ENCODE data around the gene AGTPBP1. TPM values are rescaled to one million over a fixed set of nuclear protein-coding genes. Genes with fewer than 3 reads are reported as not detected.
"Not testable (repeated sequence)": the region's sequence is repeated elsewhere in the genome, so short reads cannot be mapped to it uniquely, and the experiment has no call there.

The AGTPBP1 gene, protein sequence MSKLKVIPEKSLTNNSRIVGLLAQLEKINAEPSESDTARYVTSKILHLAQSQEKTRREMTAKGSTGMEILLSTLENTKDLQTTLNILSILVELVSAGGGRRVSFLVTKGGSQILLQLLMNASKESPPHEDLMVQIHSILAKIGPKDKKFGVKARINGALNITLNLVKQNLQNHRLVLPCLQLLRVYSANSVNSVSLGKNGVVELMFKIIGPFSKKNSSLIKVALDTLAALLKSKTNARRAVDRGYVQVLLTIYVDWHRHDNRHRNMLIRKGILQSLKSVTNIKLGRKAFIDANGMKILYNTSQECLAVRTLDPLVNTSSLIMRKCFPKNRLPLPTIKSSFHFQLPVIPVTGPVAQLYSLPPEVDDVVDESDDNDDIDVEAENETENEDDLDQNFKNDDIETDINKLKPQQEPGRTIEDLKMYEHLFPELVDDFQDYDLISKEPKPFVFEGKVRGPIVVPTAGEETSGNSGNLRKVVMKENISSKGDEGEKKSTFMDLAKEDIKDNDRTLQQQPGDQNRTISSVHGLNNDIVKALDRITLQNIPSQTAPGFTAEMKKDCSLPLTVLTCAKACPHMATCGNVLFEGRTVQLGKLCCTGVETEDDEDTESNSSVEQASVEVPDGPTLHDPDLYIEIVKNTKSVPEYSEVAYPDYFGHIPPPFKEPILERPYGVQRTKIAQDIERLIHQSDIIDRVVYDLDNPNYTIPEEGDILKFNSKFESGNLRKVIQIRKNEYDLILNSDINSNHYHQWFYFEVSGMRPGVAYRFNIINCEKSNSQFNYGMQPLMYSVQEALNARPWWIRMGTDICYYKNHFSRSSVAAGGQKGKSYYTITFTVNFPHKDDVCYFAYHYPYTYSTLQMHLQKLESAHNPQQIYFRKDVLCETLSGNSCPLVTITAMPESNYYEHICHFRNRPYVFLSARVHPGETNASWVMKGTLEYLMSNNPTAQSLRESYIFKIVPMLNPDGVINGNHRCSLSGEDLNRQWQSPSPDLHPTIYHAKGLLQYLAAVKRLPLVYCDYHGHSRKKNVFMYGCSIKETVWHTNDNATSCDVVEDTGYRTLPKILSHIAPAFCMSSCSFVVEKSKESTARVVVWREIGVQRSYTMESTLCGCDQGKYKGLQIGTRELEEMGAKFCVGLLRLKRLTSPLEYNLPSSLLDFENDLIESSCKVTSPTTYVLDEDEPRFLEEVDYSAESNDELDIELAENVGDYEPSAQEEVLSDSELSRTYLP
- total RNA-seq (10 to 100 TPM; 25.6 to 32.7 TPM), polyA plus RNA-seq (10 to 100 TPM in 1 of 2 donors, 1 to 10 TPM in 1; 8.6 to 11.0 TPM)
- long read RNA-seq, donor 1, partial matches to known transcripts, result 8 of 18 reads
- long read RNA-seq, donor 1, other reads (novel, unspliced or antisense), result 10 of 18 reads
- long read RNA-seq, donor 2, partial matches to known transcripts, result 4 of 5 reads
- long read RNA-seq, donor 2, other reads (novel, unspliced or antisense), result 1 of 5 reads

GRCh38 chr9:85741875-85742596 lies at the start of gene AGTPBP1:
AGTPBP1 (minus strand) TSS chr9:85741954; CDS start chr9:85712533, 29,421 bp downstream.
- DNase-seq (peak; percentile 97 to 99), ATAC-seq (ENCODE audit: low FRiP score) (peak; percentile 98)
- Histone ChIP-seq H3K4me1 (ENCODE audit: control insufficient read depth in 1 of 2, insufficient read depth in 2 of 2, low read length in 2 of 2) (no peaks in the 10 kb centered on the region), H3K9me3 (ENCODE audit: control insufficient read depth, low read length) (no peaks in the 10 kb centered on the region), H3K36me3 (ENCODE audit: control insufficient read depth in 1 of 2, insufficient read depth in 2 of 2, low read length in 1 of 2) (no peaks in the 10 kb centered on the region), H3K27me3 (ENCODE audit: control insufficient read depth in 1 of 2, insufficient read depth in 2 of 2, low read length in 1 of 2) (no peaks in the 10 kb centered on the region), H3K4me3 (ENCODE audit: low read length in 2 of 2) (peak within 1 kb of the TSS; percentile 38 to 87), H3K27ac (ENCODE audit: low read depth in 1 of 2, low read length in 2 of 2) (peak within 1 kb of the TSS in 1 of 2 donors; percentile 7)
- intact Hi-C loops (cut with DNase I), result loop anchor here (5.0 kb wide), 3 partner anchors 45 to 200 kb away; partner anchors contain the start of gene NAA35 (in 2 of the 2)
- 0 to 1% methylated on average over 30 to 77 of the region's 77 CpGs for WGBS, 2 donors

DNA sequence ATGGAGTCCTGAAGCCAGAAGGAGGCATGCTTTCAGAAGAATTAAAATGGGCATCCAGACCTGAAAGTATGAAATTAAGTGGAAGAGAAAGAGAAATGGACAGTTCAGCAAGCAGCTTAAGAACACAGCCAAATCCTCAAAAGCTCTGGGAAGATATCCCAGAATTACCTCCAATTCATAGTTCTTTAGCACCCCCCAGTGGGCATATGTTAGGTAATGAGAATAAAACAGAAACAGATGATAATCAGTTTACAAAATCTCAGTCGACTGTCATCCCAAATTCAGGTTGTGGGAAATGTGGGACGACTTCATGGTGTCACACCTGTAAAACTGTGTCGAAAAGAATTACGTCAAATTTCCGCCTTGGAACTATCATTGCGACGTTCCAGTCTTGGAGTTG lies 44.4 kb upstream of the AGTPBP1 start:
- not testable (repeated sequence) for H3K36me3 ChIP-seq (ENCODE audit: control insufficient read depth in 1 of 2, insufficient read depth in 2 of 2, low read length in 1 of 2); DNase-seq; H3K4me1 ChIP-seq (ENCODE audit: control insufficient read depth in 1 of 2, insufficient read depth in 2 of 2, low read length in 2 of 2); H3K4me3 ChIP-seq (ENCODE audit: low read length in 2 of 2); H3K27me3 ChIP-seq (ENCODE audit: control insufficient read depth in 1 of 2, insufficient read depth in 2 of 2, low read length in 1 of 2); H3K9me3 ChIP-seq (ENCODE audit: control insufficient read depth, low read length); H3K27ac ChIP-seq (ENCODE audit: low read depth in 1 of 2, low read length in 2 of 2)
- WGBS, 2 donors, result 3 to 7% methylated on average over 6 to 7 of the region's 7 CpGs
- intact Hi-C loops (cut with DNase I), result loop anchor here (5.0 kb wide), 1 partner anchor 89 kb away; no protein-coding TSS in a partner anchor
- ATAC-seq (ENCODE audit: low FRiP score), result peak; percentile 75

- H3K4me1 ChIP-seq (ENCODE audit: control insufficient read depth in 1 of 2, insufficient read depth in 2 of 2, low read length in 2 of 2); H3K27ac ChIP-seq (ENCODE audit: low read depth in 1 of 2, low read length in 2 of 2); H3K27me3 ChIP-seq (ENCODE audit: control insufficient read depth in 1 of 2, insufficient read depth in 2 of 2, low read length in 1 of 2); intact Hi-C loops (cut with DNase I); ATAC-seq (ENCODE audit: low FRiP score); H3K9me3 ChIP-seq (ENCODE audit: control insufficient read depth, low read length); H3K4me3 ChIP-seq (ENCODE audit: low read length in 2 of 2); DNase-seq; H3K36me3 ChIP-seq (ENCODE audit: control insufficient read depth in 1 of 2, insufficient read depth in 2 of 2, low read length in 1 of 2): not testable (repeated sequence)
- WGBS, 2 donors, result 84 to 89% methylated on average over 7 of the region's 7 CpGs
Measured at GRCh38 chr9:85773844-85774243, 32.1 kb upstream of the AGTPBP1 start.

DNA sequence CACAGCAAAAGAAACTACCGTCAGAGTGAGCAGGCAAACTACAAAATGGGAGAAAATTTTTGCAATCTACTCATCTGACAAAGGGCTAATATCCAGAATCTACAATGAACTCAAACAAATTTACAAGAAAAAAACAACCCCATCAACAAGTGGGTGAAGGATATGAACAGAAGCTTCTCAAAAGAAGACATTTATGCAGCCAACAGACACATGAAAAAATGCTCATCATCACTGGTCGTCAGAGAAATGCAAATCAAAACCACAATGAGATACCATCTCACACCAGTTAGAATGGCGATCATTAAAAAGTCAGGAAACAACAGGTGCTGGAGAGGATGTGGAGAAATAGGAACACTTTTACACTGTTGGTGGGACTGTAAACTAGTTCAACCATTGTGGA lies 20.0 kb upstream of the AGTPBP1 start:
- H3K36me3 ChIP-seq (ENCODE audit: control insufficient read depth in 1 of 2, insufficient read depth in 2 of 2, low read length in 1 of 2); DNase-seq; H3K4me3 ChIP-seq (ENCODE audit: low read length in 2 of 2); intact Hi-C loops (cut with DNase I); H3K4me1 ChIP-seq (ENCODE audit: control insufficient read depth in 1 of 2, insufficient read depth in 2 of 2, low read length in 2 of 2); ATAC-seq (ENCODE audit: low FRiP score); H3K9me3 ChIP-seq (ENCODE audit: control insufficient read depth, low read length); H3K27me3 ChIP-seq (ENCODE audit: control insufficient read depth in 1 of 2, insufficient read depth in 2 of 2, low read length in 1 of 2); H3K27ac ChIP-seq (ENCODE audit: low read depth in 1 of 2, low read length in 2 of 2): not testable (repeated sequence)
- WGBS, 2 donors, result 88 to 94% methylated on average over 2 of the region's 3 CpGs

DNA sequence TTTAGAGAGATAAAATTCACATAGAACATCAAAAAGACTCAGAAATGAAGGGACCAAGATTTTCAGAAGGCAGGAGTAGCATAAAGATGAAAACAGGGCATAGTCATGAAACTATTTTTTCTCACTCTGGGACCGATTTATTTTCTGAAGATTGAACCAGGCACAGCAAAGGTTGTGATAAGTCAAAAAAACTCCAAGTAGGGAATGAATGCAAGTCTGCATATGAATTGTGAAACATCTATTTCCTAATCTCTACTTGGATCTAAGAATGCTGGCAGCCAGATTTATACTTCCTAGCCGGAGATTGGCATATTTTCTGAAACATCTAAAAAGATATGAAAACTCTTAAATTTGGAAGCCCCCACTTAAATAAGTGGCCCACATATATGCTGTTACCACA lies 16.0 kb upstream of the AGTPBP1 start:
- H3K4me1 ChIP-seq (ENCODE audit: control insufficient read depth in 1 of 2, insufficient read depth in 2 of 2, low read length in 2 of 2); H3K36me3 ChIP-seq (ENCODE audit: control insufficient read depth in 1 of 2, insufficient read depth in 2 of 2, low read length in 1 of 2); intact Hi-C loops (cut with DNase I); ATAC-seq (ENCODE audit: low FRiP score); H3K27me3 ChIP-seq (ENCODE audit: control insufficient read depth in 1 of 2, insufficient read depth in 2 of 2, low read length in 1 of 2); H3K27ac ChIP-seq (ENCODE audit: low read depth in 1 of 2, low read length in 2 of 2); DNase-seq; H3K9me3 ChIP-seq (ENCODE audit: control insufficient read depth, low read length); H3K4me3 ChIP-seq (ENCODE audit: low read length in 2 of 2): not testable (repeated sequence)
- 50 to 51% methylated on average over 1 to 2 of the region's 2 CpGs for WGBS, 2 donors

- H3K27me3 ChIP-seq (ENCODE audit: control insufficient read depth in 1 of 2, insufficient read depth in 2 of 2, low read length in 1 of 2); H3K4me3 ChIP-seq (ENCODE audit: low read length in 2 of 2); DNase-seq; H3K4me1 ChIP-seq (ENCODE audit: control insufficient read depth in 1 of 2, insufficient read depth in 2 of 2, low read length in 2 of 2); H3K27ac ChIP-seq (ENCODE audit: low read depth in 1 of 2, low read length in 2 of 2); H3K36me3 ChIP-seq (ENCODE audit: control insufficient read depth in 1 of 2, insufficient read depth in 2 of 2, low read length in 1 of 2); H3K9me3 ChIP-seq (ENCODE audit: control insufficient read depth, low read length); intact Hi-C loops (cut with DNase I); ATAC-seq (ENCODE audit: low FRiP score): not testable (repeated sequence)
- WGBS, 2 donors, result 78 to 92% methylated on average over 1 of the region's 1 CpG
Measured at GRCh38 chr9:85756216-85756615, 14.5 kb upstream of the AGTPBP1 start.

DNA sequence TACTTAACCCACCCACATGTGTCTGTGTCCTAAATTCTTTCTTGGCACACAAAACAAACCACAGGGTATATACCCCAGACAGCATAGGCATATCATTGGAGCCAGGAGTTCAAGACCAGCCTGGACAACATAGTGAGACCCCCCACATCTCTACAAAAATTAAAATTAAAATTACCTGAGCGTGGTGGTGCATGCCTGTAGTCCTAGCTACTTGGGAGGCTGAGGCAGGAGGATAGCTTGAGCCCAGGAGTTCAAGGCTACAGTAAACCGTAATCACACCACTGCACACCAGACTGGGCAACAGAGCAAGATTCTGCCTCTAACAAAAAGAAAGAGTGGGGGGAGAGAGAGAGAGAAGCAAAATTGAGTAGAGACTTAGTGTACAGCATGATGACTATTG lies 4.6 kb upstream of the AGTPBP1 start:
- Histone ChIP-seq H3K4me1 (ENCODE audit: control insufficient read depth in 1 of 2, insufficient read depth in 2 of 2, low read length in 2 of 2) (no peaks in the 10 kb centered on the region), H3K27ac (ENCODE audit: low read depth in 1 of 2, low read length in 2 of 2) (no peak overlapping the region), H3K9me3 (ENCODE audit: control insufficient read depth, low read length) (no peaks in the 10 kb centered on the region), H3K27me3 (ENCODE audit: control insufficient read depth in 1 of 2, insufficient read depth in 2 of 2, low read length in 1 of 2) (no peaks in the 10 kb centered on the region), H3K36me3 (ENCODE audit: control insufficient read depth in 1 of 2, insufficient read depth in 2 of 2, low read length in 1 of 2) (no peaks in the 10 kb centered on the region), H3K4me3 (ENCODE audit: low read length in 2 of 2) (no peak overlapping the region)
- DNase-seq (no peak), ATAC-seq (ENCODE audit: low FRiP score) (no peak)
- WGBS, 2 donors, result 94 to 95% methylated on average over 2 of the region's 2 CpGs
- intact Hi-C loops (cut with DNase I), result no loop called here
